Measurements from ENCODE around the gene CLDN12. TPM values are rescaled to one million over a fixed set of nuclear protein-coding genes. Genes with fewer than 3 reads are reported as not detected.

Gene CLDN12
- total RNA-seq, 1 experiment from 2014 or later: 25.5 TPM

DNA sequence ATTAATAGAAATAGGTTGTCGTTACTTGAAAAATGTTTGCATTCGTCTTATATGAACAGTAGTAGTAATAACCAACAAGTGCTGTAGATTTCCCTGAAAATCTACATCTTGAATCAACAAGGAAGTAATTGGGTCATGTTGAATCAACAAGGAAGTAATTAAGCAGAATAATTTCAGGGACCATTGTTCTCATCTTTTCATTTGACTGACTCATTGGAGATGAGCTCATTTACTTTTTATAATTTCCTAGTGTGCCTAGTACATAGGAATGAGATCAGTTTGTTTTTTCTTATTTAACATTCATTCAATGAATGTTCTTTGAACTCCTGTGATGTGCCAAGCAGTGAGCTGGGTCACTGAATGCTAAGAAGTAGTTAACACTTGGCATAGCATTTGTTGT, 8.2 kb downstream of the CLDN12 start:
- POLR2A ChIA-PET: no interaction called here
- TF ChIP-seq TCF7L2 (IDR thresholded peaks at IDR 0.05; ENCODE audit: low read depth, low read length) (no peak), CTCF (IDR thresholded peaks at IDR 0.05) (no peak), SIN3A (IDR thresholded peaks at IDR 0.05; ENCODE audit: borderline replicate concordance, insufficient read depth, low read depth, low read length) (no peak), POLR2AphosphoS5 (IDR thresholded peaks at IDR 0.05; ENCODE audit: low read depth, low read length) (no peak)
- TF ChIP-seq, protein P1, sequence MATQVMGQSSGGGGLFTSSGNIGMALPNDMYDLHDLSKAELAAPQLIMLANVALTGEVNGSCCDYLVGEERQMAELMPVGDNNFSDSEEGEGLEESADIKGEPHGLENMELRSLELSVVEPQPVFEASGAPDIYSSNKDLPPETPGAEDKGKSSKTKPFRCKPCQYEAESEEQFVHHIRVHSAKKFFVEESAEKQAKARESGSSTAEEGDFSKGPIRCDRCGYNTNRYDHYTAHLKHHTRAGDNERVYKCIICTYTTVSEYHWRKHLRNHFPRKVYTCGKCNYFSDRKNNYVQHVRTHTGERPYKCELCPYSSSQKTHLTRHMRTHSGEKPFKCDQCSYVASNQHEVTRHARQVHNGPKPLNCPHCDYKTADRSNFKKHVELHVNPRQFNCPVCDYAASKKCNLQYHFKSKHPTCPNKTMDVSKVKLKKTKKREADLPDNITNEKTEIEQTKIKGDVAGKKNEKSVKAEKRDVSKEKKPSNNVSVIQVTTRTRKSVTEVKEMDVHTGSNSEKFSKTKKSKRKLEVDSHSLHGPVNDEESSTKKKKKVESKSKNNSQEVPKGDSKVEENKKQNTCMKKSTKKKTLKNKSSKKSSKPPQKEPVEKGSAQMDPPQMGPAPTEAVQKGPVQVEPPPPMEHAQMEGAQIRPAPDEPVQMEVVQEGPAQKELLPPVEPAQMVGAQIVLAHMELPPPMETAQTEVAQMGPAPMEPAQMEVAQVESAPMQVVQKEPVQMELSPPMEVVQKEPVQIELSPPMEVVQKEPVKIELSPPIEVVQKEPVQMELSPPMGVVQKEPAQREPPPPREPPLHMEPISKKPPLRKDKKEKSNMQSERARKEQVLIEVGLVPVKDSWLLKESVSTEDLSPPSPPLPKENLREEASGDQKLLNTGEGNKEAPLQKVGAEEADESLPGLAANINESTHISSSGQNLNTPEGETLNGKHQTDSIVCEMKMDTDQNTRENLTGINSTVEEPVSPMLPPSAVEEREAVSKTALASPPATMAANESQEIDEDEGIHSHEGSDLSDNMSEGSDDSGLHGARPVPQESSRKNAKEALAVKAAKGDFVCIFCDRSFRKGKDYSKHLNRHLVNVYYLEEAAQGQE (IDR thresholded peaks at IDR 0.05; ENCODE audit: insufficient read depth in 1 of 2, low read depth in 2 of 2, low read length in 1 of 2): no peak
- CTCF ChIA-PET: no interaction called here
- Histone ChIP-seq H3K27me3 (ENCODE audit: control insufficient read depth, insufficient read depth, low read length) (no peaks in the 10 kb centered on the region), H3K27ac (ENCODE audit: low read length) (no peak overlapping the region), H3K4me1 (ENCODE audit: control insufficient read depth, insufficient read depth, low read length) (no peaks in the 10 kb centered on the region), H3K9me3 (ENCODE audit: control insufficient read depth, insufficient read depth, low read depth, low read length) (no peaks in the 10 kb centered on the region), H3K4me3 (ENCODE audit: low read depth in 2 of 2, low read length in 2 of 2) (no peak overlapping the region), H3K36me3 (ENCODE audit: control insufficient read depth, insufficient read depth, low read length) (peaks cover 6% of the 10 kb centered on the region)
- no TSS peak for BruUV-seq (replicated peaks)
- no peak for ATAC-seq
- no peak for DNase-seq (ENCODE audit: low read depth, low spot score)
- intact Hi-C loops (cut with micrococcal nuclease; ENCODE audit: unreplicated experiment): no loop called here
- in situ Hi-C loops (cut with HindIII; ENCODE audit: low pct_unique_long_range_greater_than_20kb, low sequenced_read_pairs): no loop called here

GRCh38 chr7:90412458-90413184, 9.4 kb downstream of the CLDN12 start:
- H3K9me3 ChIP-seq (ENCODE audit: control insufficient read depth, insufficient read depth, low read depth, low read length): no peaks in the 10 kb centered on the region
- ATAC-seq (peak; percentile 82), DNase-seq (ENCODE audit: low read depth, low spot score) (no peak)
- peaks cover 4% of the 10 kb centered on the region for H3K36me3 ChIP-seq (ENCODE audit: control insufficient read depth, insufficient read depth, low read length)
- intact Hi-C loops (cut with micrococcal nuclease; ENCODE audit: unreplicated experiment) (no loop called here), in situ Hi-C loops (cut with HindIII; ENCODE audit: low pct_unique_long_range_greater_than_20kb, low sequenced_read_pairs) (no loop called here)
- POLR2A ChIA-PET: interaction anchor here (0.5 kb wide), 1 partner anchor 271 kb away, joined by 3 read pairs; no protein-coding TSS in a partner anchor
- no peak overlapping the region for H3K27ac ChIP-seq (ENCODE audit: low read length)
- no peak overlapping the region for H3K4me3 ChIP-seq (ENCODE audit: low read depth in 2 of 2, low read length in 2 of 2)
- H3K27me3 ChIP-seq (ENCODE audit: control insufficient read depth, insufficient read depth, low read length): no peaks in the 10 kb centered on the region
- no TSS peak for BruUV-seq (replicated peaks)
- TF ChIP-seq SIN3A (IDR thresholded peaks at IDR 0.05; ENCODE audit: borderline replicate concordance, insufficient read depth, low read depth, low read length) (no peak), POLR2AphosphoS5 (IDR thresholded peaks at IDR 0.05; ENCODE audit: low read depth, low read length) (no peak), CTCF (IDR thresholded peaks at IDR 0.05) (peak; percentile 68), TCF7L2 (IDR thresholded peaks at IDR 0.05; ENCODE audit: low read depth, low read length) (no peak)
- TF ChIP-seq, protein P1 (IDR thresholded peaks at IDR 0.05; ENCODE audit: insufficient read depth in 1 of 2, low read depth in 2 of 2, low read length in 1 of 2): no peak
- CTCF ChIA-PET: no interaction called here
- no peaks in the 10 kb centered on the region for H3K4me1 ChIP-seq (ENCODE audit: control insufficient read depth, insufficient read depth, low read length)
